Activated CD4-positive, alpha-beta T cell treated with anti-CD3 and anti-CD28 coated beads, Interleukin-2, amount 10 ng/mL, durations not matched to agents 7 days and 5 days (primary cell): ENCODE data around the gene SPTBN2. TPM values are rescaled to one million over a fixed set of nuclear protein-coding genes. Genes with fewer than 3 reads are reported as not detected.

ENCODE experiments used
- CTCF ChIA-PET: fragments of 350-600 bp; sonication (Branson Sonifier 250); formaldehyde crosslinking; loops from one replicate; lab custom pipeline; 2021; ENCODE audit warnings: antibody characterized with exemption; lab: Charles Lee
- POLR2A ChIA-PET: fragments of 350-600 bp; sonication (Branson Sonifier 250); formaldehyde crosslinking; loops from one replicate; lab custom pipeline; 2021; ENCODE audit warnings: antibody characterized with exemption; lab: Charles Lee
- DNase-seq: peaks from one replicate; pipeline ENCODE4 v3.0.0-alpha.2; 2020
- H3K27ac Mint-ChIP-seq: one replicate; pipeline ENCODE4 v1.8.0; 2021; ENCODE audit warnings: mild to moderate bottlenecking, moderate library complexity, mixed read lengths
- H3K27me3 Mint-ChIP-seq: one replicate; pipeline ENCODE4 v1.8.0; 2021; ENCODE audit warnings: mixed read lengths
- H3K36me3 Mint-ChIP-seq: one replicate; pipeline ENCODE4 v1.8.0; 2021; ENCODE audit warnings: low read depth, mixed read lengths
- H3K4me1 Mint-ChIP-seq: one replicate; pipeline ENCODE4 v1.8.0; 2021; ENCODE audit warnings: mixed read lengths
- H3K4me3 Mint-ChIP-seq: one replicate; pipeline ENCODE4 v1.8.0; 2021; ENCODE audit warnings: mild to moderate bottlenecking, moderate library complexity, mixed read lengths
- H3K9me3 Mint-ChIP-seq: one replicate; pipeline ENCODE4 v1.8.0; 2021; ENCODE audit warnings: mixed read lengths
- total RNA-seq, 2 experiments: library from RNA; stranded (reverse); gene quantifications; one replicate each; pipeline ENCODE4 v1.2.3, GENCODE V29; 2021

The SPTBN2 gene
- total RNA-seq, 2 experiments from 2014 or later, result 0.25 to 0.35 TPM

- ChIA-PET POLR2A (no interaction called here), CTCF (no interaction called here)
- H3K4me3 Mint-ChIP-seq, result no peak overlapping the region
- H3K36me3 Mint-ChIP-seq, result no peaks in the 10 kb centered on the region
- peaks cover 5% of the 10 kb centered on the region for H3K27me3 Mint-ChIP-seq
- no peak for DNase-seq
- no peak overlapping the region for H3K27ac Mint-ChIP-seq
- H3K9me3 Mint-ChIP-seq, result no peaks in the 10 kb centered on the region
- no peaks in the 10 kb centered on the region for H3K4me1 Mint-ChIP-seq
Observed at GRCh38 chr11:66710384-66710930, 18.6 kb downstream of the SPTBN2 start.

GRCh38 chr11:66708701-66709100 is 20.3 kb downstream of the SPTBN2 start:
- no peak for DNase-seq
- peaks cover 2% of the 10 kb centered on the region for H3K4me1 Mint-ChIP-seq
- no peaks in the 10 kb centered on the region for H3K9me3 Mint-ChIP-seq
- H3K36me3 Mint-ChIP-seq, result no peaks in the 10 kb centered on the region
- H3K27me3 Mint-ChIP-seq, result peaks cover 5% of the 10 kb centered on the region
- H3K4me3 Mint-ChIP-seq, result no peak overlapping the region
- no peak overlapping the region for H3K27ac Mint-ChIP-seq
- ChIA-PET CTCF (no interaction called here), POLR2A (no interaction called here)

- H3K9me3 Mint-ChIP-seq, result no peaks in the 10 kb centered on the region
- H3K27ac Mint-ChIP-seq, result no peak overlapping the region
- CTCF ChIA-PET, result no interaction called here
- POLR2A ChIA-PET, result no interaction called here
- no peak overlapping the region for H3K4me3 Mint-ChIP-seq
- no peak for DNase-seq
- H3K27me3 Mint-ChIP-seq, result peaks cover 2% of the 10 kb centered on the region
- H3K4me1 Mint-ChIP-seq, result peaks cover 2% of the 10 kb centered on the region
- H3K36me3 Mint-ChIP-seq, result no peaks in the 10 kb centered on the region
Observed at GRCh38 chr11:66708094-66708493, 20.9 kb downstream of the SPTBN2 start.

GRCh38 chr11:66707486-66707885 is 21.5 kb downstream of the SPTBN2 start:
- no peak for DNase-seq
- CTCF ChIA-PET, result no interaction called here
- Mint-ChIP-seq H3K36me3 (no peaks in the 10 kb centered on the region), H3K27ac (no peak overlapping the region), H3K27me3 (no peaks in the 10 kb centered on the region), H3K4me3 (no peak overlapping the region), H3K9me3 (no peaks in the 10 kb centered on the region), H3K4me1 (peaks cover 2% of the 10 kb centered on the region)
- POLR2A ChIA-PET, result no interaction called here

- DNase-seq, result no peak
- Mint-ChIP-seq H3K4me3 (no peak overlapping the region), H3K9me3 (no peaks in the 10 kb centered on the region), H3K36me3 (no peaks in the 10 kb centered on the region), H3K4me1 (peaks cover 2% of the 10 kb centered on the region), H3K27me3 (no peaks in the 10 kb centered on the region), H3K27ac (no peak overlapping the region)
- CTCF ChIA-PET, result no interaction called here
- POLR2A ChIA-PET, result no interaction called here
Observed at GRCh38 chr11:66706989-66707388, 22.0 kb downstream of the SPTBN2 start.

- Mint-ChIP-seq H3K27me3 (no peaks in the 10 kb centered on the region), H3K4me1 (peaks cover 9% of the 10 kb centered on the region), H3K36me3 (no peaks in the 10 kb centered on the region), H3K27ac (no peak overlapping the region), H3K4me3 (no peak overlapping the region), H3K9me3 (no peaks in the 10 kb centered on the region)
- ChIA-PET CTCF (interaction anchor here (0.6 kb wide), 2 partner anchors 91 to 636 kb away, joined by 3 read pairs; no protein-coding TSS in a partner anchor), POLR2A (no interaction called here)
- DNase-seq, result no peak
Observed at GRCh38 chr11:66705587-66706335, 23.3 kb downstream of the SPTBN2 start.

- Mint-ChIP-seq H3K4me1 (peaks cover 9% of the 10 kb centered on the region), H3K36me3 (no peaks in the 10 kb centered on the region), H3K4me3 (no peak overlapping the region), H3K9me3 (no peaks in the 10 kb centered on the region), H3K27ac (no peak overlapping the region), H3K27me3 (no peaks in the 10 kb centered on the region)
- no peak for DNase-seq
- ChIA-PET POLR2A (no interaction called here), CTCF (interaction anchor here (0.8 kb wide), 1 partner anchor 33 kb away, joined by 3 read pairs; no protein-coding TSS in a partner anchor)
Observed at GRCh38 chr11:66704659-66705360, 24.2 kb downstream of the SPTBN2 start.

GRCh38 chr11:66701432-66702240 is 27.4 kb downstream of the SPTBN2 start:
- CTCF ChIA-PET, result interaction anchor here (1.3 kb wide), 1 partner anchor 9 kb away, joined by 3 read pairs; no protein-coding TSS in a partner anchor
- H3K27ac Mint-ChIP-seq, result no peak overlapping the region
- POLR2A ChIA-PET, result no interaction called here
- no peak overlapping the region for H3K4me3 Mint-ChIP-seq
- peaks cover 9% of the 10 kb centered on the region for H3K4me1 Mint-ChIP-seq
- H3K9me3 Mint-ChIP-seq, result no peaks in the 10 kb centered on the region
- no peaks in the 10 kb centered on the region for H3K27me3 Mint-ChIP-seq
- no peaks in the 10 kb centered on the region for H3K36me3 Mint-ChIP-seq
- no peak for DNase-seq

GRCh38 chr11:66700742-66701141 is 28.3 kb downstream of the SPTBN2 start:
- Mint-ChIP-seq H3K4me3 (no peak overlapping the region), H3K9me3 (no peaks in the 10 kb centered on the region), H3K27me3 (no peaks in the 10 kb centered on the region), H3K4me1 (peaks cover 9% of the 10 kb centered on the region), H3K27ac (no peak overlapping the region), H3K36me3 (no peaks in the 10 kb centered on the region)
- CTCF ChIA-PET, result interaction anchor here (1.1 to 1.3 kb wide), 2 partner anchors 8 to 13 kb away, joined by 3 read pairs; no protein-coding TSS in a partner anchor
- no peak for DNase-seq
- POLR2A ChIA-PET, result no interaction called here

- DNase-seq, result no peak
- Mint-ChIP-seq H3K36me3 (no peaks in the 10 kb centered on the region), H3K27me3 (no peaks in the 10 kb centered on the region), H3K27ac (no peak overlapping the region), H3K4me3 (no peak overlapping the region), H3K4me1 (peaks cover 9% of the 10 kb centered on the region), H3K9me3 (no peaks in the 10 kb centered on the region)
- CTCF ChIA-PET, result interaction anchor here (1.1 kb wide), 1 partner anchor 13 kb away, joined by 3 read pairs; no protein-coding TSS in a partner anchor
- POLR2A ChIA-PET, result no interaction called here
Observed at GRCh38 chr11:66700337-66700736, 28.7 kb downstream of the SPTBN2 start.

GRCh38 chr11:66698491-66698890 is 30.5 kb downstream of the SPTBN2 start:
- H3K27ac Mint-ChIP-seq, result no peak overlapping the region
- H3K36me3 Mint-ChIP-seq, result no peaks in the 10 kb centered on the region
- POLR2A ChIA-PET, result no interaction called here
- H3K9me3 Mint-ChIP-seq, result no peaks in the 10 kb centered on the region
- CTCF ChIA-PET, result interaction anchor here (0.5 to 0.9 kb wide), 3 partner anchors 136 to 427 kb away, joined by 3 read pairs; no protein-coding TSS in a partner anchor
- no peak overlapping the region for H3K4me3 Mint-ChIP-seq
- H3K27me3 Mint-ChIP-seq, result no peaks in the 10 kb centered on the region
- H3K4me1 Mint-ChIP-seq, result peaks cover 7% of the 10 kb centered on the region
- DNase-seq, result no peak

GRCh38 chr11:66697988-66698387 is 31.0 kb downstream of the SPTBN2 start:
- H3K4me3 Mint-ChIP-seq, result no peak overlapping the region
- CTCF ChIA-PET, result interaction anchor here (0.5 to 0.9 kb wide), 2 partner anchors 136 to 428 kb away, joined by 3 read pairs; no protein-coding TSS in a partner anchor
- POLR2A ChIA-PET, result no interaction called here
- H3K36me3 Mint-ChIP-seq, result no peaks in the 10 kb centered on the region
- no peak for DNase-seq
- H3K27ac Mint-ChIP-seq, result no peak overlapping the region
- H3K27me3 Mint-ChIP-seq, result no peaks in the 10 kb centered on the region
- H3K9me3 Mint-ChIP-seq, result no peaks in the 10 kb centered on the region
- peaks cover 7% of the 10 kb centered on the region for H3K4me1 Mint-ChIP-seq
